ENCODE data around the gene MYOM3.

The MYOM3 gene

DNA sequence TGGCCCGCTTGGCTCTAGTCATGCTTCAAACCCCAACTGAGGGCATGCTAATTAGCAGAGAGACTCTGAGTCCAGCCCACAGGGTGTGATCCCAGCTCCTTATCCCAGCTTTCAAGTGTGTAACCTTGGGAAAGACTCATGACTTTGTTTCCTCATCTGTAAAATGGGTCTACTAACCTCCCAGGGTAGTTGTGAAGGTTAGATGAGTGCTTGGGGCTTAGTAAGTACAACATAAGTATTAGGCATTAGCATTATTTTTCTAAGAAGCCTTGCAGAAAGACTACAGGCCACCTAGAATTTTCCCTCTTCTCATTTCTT, 2.8 kb downstream of the MYOM3 start:
- TF ChIP-seq, protein P1, sequence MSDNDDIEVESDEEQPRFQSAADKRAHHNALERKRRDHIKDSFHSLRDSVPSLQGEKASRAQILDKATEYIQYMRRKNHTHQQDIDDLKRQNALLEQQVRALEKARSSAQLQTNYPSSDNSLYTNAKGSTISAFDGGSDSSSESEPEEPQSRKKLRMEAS (IDR thresholded peaks at IDR 0.05): no peak
- TF ChIP-seq TEAD4 (IDR thresholded peaks at IDR 0.05) (no peak), TAF1 (IDR thresholded peaks at IDR 0.05; ENCODE audit: low read depth) (no peak), YY1 (IDR thresholded peaks at IDR 0.05; ENCODE audit: low read depth) (no peak)

DNA sequence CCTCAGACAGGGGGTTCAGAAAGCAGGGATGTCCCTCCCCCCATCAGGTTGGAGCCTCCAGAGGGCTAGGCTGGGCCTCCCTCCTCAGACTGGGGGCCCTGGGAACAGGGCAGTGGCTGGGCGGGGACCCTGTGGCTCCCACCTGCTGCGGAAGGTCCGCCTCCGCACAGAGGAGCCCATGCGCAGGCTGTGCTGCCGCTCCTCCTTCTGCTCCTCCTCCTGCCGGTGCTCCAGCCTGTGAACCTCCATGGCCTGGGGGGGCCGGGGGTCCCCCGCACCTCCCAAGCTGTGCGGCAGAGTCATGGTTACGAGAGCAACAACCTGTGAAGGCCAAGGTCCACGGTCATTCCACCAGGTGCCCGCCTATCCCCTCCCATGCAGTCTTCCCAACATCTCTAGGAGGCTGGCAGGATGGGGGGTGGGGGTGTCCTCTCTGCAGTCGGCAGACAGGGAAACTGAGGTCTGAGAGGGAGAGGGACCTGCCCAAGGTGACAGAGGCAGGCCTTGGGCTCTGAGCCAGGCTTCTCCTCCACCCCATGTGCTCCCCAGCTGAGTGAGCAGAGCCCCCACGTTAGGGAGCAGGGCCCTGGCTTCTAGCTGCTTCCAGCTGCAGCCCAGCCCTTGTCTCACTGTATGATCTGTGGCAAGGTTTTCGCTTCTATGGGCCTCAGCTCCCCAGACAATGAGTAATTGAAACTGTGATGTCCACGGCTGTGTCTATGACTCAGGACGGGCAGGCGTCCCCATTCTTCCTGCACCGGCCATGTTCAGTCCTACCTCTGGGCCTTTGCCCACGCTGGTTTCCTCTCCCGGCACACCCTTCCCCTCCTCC, 3.4 kb downstream of the MYOM3 start:
- TF ChIP-seq, protein P2, sequence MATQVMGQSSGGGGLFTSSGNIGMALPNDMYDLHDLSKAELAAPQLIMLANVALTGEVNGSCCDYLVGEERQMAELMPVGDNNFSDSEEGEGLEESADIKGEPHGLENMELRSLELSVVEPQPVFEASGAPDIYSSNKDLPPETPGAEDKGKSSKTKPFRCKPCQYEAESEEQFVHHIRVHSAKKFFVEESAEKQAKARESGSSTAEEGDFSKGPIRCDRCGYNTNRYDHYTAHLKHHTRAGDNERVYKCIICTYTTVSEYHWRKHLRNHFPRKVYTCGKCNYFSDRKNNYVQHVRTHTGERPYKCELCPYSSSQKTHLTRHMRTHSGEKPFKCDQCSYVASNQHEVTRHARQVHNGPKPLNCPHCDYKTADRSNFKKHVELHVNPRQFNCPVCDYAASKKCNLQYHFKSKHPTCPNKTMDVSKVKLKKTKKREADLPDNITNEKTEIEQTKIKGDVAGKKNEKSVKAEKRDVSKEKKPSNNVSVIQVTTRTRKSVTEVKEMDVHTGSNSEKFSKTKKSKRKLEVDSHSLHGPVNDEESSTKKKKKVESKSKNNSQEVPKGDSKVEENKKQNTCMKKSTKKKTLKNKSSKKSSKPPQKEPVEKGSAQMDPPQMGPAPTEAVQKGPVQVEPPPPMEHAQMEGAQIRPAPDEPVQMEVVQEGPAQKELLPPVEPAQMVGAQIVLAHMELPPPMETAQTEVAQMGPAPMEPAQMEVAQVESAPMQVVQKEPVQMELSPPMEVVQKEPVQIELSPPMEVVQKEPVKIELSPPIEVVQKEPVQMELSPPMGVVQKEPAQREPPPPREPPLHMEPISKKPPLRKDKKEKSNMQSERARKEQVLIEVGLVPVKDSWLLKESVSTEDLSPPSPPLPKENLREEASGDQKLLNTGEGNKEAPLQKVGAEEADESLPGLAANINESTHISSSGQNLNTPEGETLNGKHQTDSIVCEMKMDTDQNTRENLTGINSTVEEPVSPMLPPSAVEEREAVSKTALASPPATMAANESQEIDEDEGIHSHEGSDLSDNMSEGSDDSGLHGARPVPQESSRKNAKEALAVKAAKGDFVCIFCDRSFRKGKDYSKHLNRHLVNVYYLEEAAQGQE (IDR thresholded peaks at IDR 0.05; ENCODE audit: low read depth): no peak
- no peak for TF ChIP-seq YY1 (IDR thresholded peaks at IDR 0.05; ENCODE audit: low read depth)
- TF ChIP-seq EP300 (IDR thresholded peaks at IDR 0.05; ENCODE audit: borderline replicate concordance): no peak
- TF ChIP-seq CREB1 (IDR thresholded peaks at IDR 0.05; ENCODE audit: low read depth): no peak
- TF ChIP-seq TCF12 (IDR thresholded peaks at IDR 0.05; ENCODE audit: low read depth): no peak
- TF ChIP-seq, protein P3, sequence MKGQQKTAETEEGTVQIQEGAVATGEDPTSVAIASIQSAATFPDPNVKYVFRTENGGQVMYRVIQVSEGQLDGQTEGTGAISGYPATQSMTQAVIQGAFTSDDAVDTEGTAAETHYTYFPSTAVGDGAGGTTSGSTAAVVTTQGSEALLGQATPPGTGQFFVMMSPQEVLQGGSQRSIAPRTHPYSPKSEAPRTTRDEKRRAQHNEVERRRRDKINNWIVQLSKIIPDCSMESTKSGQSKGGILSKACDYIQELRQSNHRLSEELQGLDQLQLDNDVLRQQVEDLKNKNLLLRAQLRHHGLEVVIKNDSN (IDR thresholded peaks at IDR 0.05): no peak
- TF ChIP-seq, protein P1 (IDR thresholded peaks at IDR 0.05): no peak
- TF ChIP-seq RAD21 (IDR thresholded peaks at IDR 0.05; ENCODE audit: low read depth): no peak
- TF ChIP-seq CEBPB (IDR thresholded peaks at IDR 0.05): no peak
- TF ChIP-seq TAF1 (IDR thresholded peaks at IDR 0.05; ENCODE audit: low read depth): no peak
- TF ChIP-seq ZBTB7A (IDR thresholded peaks at IDR 0.05; ENCODE audit: low read depth): no peak
- TF ChIP-seq NFIC (IDR thresholded peaks at IDR 0.05): no peak
- no peak for TF ChIP-seq TEAD4 (IDR thresholded peaks at IDR 0.05)
- TF ChIP-seq EGR1 (IDR thresholded peaks at IDR 0.05): no peak
- TF ChIP-seq FOXM1 (IDR thresholded peaks at IDR 0.05; ENCODE audit: borderline replicate concordance, low read depth): no peak

DNA sequence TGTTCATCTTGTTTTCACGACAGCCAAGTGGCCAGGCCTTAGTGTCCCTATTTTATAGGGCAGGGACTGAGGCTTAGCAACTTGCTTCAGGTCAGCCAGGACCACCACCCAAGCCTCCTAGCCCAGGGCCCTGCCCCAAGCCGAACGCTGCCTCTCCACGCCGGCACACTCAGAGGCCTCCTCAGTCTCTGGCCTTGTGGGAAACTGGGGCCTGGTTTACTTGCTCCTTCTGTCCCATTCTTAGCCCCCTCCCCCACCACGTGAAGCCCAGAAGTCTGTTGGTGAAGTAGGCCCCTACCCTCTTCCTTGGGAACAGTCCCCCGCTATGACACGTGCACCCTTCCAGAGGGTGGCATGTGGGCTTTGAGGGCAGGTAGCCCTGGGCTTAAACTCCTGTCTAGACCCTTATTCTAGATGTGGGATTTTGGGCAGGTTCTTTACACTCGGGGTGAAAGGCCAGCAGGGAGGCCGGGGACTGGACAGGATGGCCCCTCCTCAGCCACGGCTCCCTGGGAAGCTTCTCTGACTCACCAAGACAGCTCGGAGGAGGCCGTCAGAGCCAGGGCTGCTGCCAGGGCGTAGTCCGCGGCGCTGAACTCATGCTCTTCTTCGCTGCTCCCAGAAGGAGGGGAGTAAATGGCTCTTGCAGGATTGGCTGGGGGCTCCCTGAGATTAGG, 4.3 kb downstream of the MYOM3 start:
- no peak for TF ChIP-seq EGR1 (IDR thresholded peaks at IDR 0.05)
- TF ChIP-seq RAD21 (IDR thresholded peaks at IDR 0.05; ENCODE audit: low read depth): no peak

DNA sequence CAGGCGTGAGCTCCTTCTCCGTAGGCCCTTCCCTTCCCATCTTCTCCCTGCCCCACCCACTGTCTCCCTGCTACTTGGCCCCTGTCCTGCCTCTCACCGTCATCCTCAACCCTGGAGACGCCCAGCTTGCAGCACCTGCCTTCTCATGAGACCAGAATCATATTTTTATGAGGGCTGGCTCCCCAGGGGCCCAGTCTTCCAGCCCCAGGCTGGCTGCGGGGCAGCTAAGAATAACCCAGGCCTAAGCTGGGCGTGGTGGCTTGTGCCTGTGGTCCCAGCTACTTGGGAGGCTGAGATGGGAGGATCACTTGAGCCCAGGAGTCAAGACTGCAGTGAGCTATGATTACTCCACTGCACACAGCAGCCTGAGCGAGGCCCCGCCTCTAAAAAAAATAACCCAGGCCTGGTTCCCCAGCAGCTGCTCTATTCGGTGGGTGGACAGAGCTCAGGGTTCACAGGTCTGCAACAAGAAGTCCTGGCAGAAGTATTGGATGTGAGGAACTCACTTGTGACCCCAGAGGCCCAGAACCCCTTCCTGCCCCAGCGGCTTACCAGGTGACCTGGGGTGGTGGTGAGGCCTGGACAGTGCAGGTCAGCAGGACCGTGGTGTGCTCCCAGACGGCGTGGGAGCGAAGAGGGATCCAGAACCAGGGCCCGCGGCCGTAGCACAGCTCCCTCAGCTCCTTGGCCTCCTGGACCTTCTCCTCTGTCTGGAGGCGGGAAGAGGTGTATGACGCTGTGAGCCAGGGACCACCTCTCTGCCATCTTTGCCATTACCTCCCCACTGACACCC, 6.4 kb downstream of the MYOM3 start:
- TF ChIP-seq CREB1 (IDR thresholded peaks at IDR 0.05; ENCODE audit: low read depth) (no peak), TEAD4 (IDR thresholded peaks at IDR 0.05) (no peak), NFIC (IDR thresholded peaks at IDR 0.05) (no peak), RAD21 (IDR thresholded peaks at IDR 0.05; ENCODE audit: low read depth) (no peak), CEBPB (IDR thresholded peaks at IDR 0.05) (no peak)
- TF ChIP-seq, protein P1 (IDR thresholded peaks at IDR 0.05): no peak

DNA sequence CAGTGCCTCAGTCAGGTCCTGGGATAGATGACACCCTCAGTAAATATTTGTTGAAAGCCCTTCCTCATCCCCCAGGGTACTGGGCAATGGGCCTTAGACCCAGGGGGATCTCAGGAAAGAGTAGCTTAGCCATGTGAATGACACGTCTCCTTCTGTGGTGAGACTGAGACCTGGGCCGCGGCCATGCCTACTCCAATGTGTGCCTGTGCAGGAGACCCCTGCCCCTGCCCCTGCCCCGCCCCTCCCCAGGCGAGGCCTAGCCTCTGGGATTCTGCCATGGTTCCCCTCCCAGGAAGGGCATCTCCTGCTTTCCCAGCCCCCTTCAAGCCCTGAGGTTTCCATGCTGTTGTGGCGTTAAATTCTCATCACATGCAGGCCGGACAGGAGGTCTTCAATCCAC, 7.1 kb downstream of the MYOM3 start:
- TF ChIP-seq RAD21 (IDR thresholded peaks at IDR 0.05; ENCODE audit: low read depth) (no peak), NFIC (IDR thresholded peaks at IDR 0.05) (no peak), EGR1 (IDR thresholded peaks at IDR 0.05) (no peak), FOXM1 (IDR thresholded peaks at IDR 0.05; ENCODE audit: borderline replicate concordance, low read depth) (no peak), TEAD4 (IDR thresholded peaks at IDR 0.05) (no peak), TCF12 (IDR thresholded peaks at IDR 0.05; ENCODE audit: low read depth) (no peak), YY1 (IDR thresholded peaks at IDR 0.05; ENCODE audit: low read depth) (no peak), CEBPB (IDR thresholded peaks at IDR 0.05) (no peak), EP300 (IDR thresholded peaks at IDR 0.05; ENCODE audit: borderline replicate concordance) (no peak), ZBTB7A (IDR thresholded peaks at IDR 0.05; ENCODE audit: low read depth) (no peak), CREB1 (IDR thresholded peaks at IDR 0.05; ENCODE audit: low read depth) (no peak), TAF1 (IDR thresholded peaks at IDR 0.05; ENCODE audit: low read depth) (no peak)
- TF ChIP-seq, protein P2 (IDR thresholded peaks at IDR 0.05; ENCODE audit: low read depth): no peak
- TF ChIP-seq, protein P1 (IDR thresholded peaks at IDR 0.05): no peak
- TF ChIP-seq, protein P3 (IDR thresholded peaks at IDR 0.05): no peak

All from Ishikawa (cell line).